Liver (tissue), 9 donors: ENCODE results near the gene ATG16L1. TPM values are rescaled to one million over a fixed set of nuclear protein-coding genes. Genes with fewer than 3 reads are reported as not detected.

ENCODE experiments used
- DNase-seq: peaks from one replicate; pipeline ENCODE4 v3.0.0-alpha.2; 2017; ENCODE audit warnings: low spot score
- H3K27ac ChIP-seq, 2 donors: one replicate each; pipeline ENCODE4 v1.7.0; 2013; ENCODE audit warnings: inconsistent platforms in 2 of 2, low read length in 2 of 2, control low read depth in 1 of 2, low read depth in 1 of 2, mild to moderate bottlenecking in 1 of 2
- H3K27me3 ChIP-seq, 4 donors: one replicate each; pipeline versions ENCODE4 v1.6.1 to v1.7.0; 2013; ENCODE audit warnings: low read length in 3 of 4, inconsistent platforms in 1 of 4, mild to moderate bottlenecking in 1 of 4, moderate library complexity in 1 of 4; ENCODE audit not compliant: control insufficient read depth in 4 of 4, insufficient read depth in 4 of 4
- H3K36me3 ChIP-seq, 4 donors: one replicate each; pipeline versions ENCODE4 v1.6.1 to v1.7.0; 2013; ENCODE audit warnings: low read length in 3 of 4, mild to moderate bottlenecking in 3 of 4, low read depth in 1 of 4, moderate library complexity in 1 of 4; ENCODE audit not compliant: control insufficient read depth in 4 of 4, insufficient read depth in 3 of 4
- H3K4me1 ChIP-seq, 4 donors: one replicate each; pipeline versions ENCODE4 v1.6.1 to v1.7.0; 2013; ENCODE audit warnings: low read length in 3 of 4, mild to moderate bottlenecking in 3 of 4, moderate library complexity in 1 of 4; ENCODE audit not compliant: control insufficient read depth in 4 of 4, insufficient read depth in 4 of 4
- H3K4me3 ChIP-seq, 3 donors: one replicate each; pipeline versions ENCODE4 v1.6.1 to v1.7.0; 2013; ENCODE audit warnings: low read length in 3 of 3, control low read depth in 1 of 3, low read depth in 1 of 3, mild to moderate bottlenecking in 1 of 3
- H3K9ac ChIP-seq, 2 donors: one replicate each; pipeline ENCODE4 v1.7.0; 2013; ENCODE audit warnings: low read length in 2 of 2, mild to moderate bottlenecking in 2 of 2, moderate library complexity in 2 of 2, control low read depth in 1 of 2, low read depth in 1 of 2
- H3K9me3 ChIP-seq, 4 donors: one replicate each; pipeline versions ENCODE4 v1.6.1 to v1.7.0; 2013; ENCODE audit warnings: low read length in 3 of 4; ENCODE audit not compliant: control insufficient read depth in 4 of 4
- EGR1 ChIP-seq, 2 donors: IDR thresholded peaks; 2 replicates each; pipeline ENCODE4 v1.6.1; 2016 to 2018; ENCODE audit warnings: antibody characterized with exemption in 2 of 2, low read depth in 2 of 2
- FOXA1 ChIP-seq: IDR thresholded peaks from 2 replicates; pipeline ENCODE4 v1.6.1; 2016; ENCODE audit warnings: antibody characterized with exemption
- FOXA2 ChIP-seq: IDR thresholded peaks from 2 replicates; pipeline ENCODE4 v1.6.1; 2016; ENCODE audit warnings: antibody characterized with exemption
- GABPA ChIP-seq, 2 donors: IDR thresholded peaks in 1 of 2; conservative IDR thresholded peaks in 1 of 2; 2 replicates each; pipeline ENCODE4 v1.6.1; 2016; ENCODE audit warnings: antibody characterized with exemption in 2 of 2, mild to moderate bottlenecking in 1 of 2, moderate library complexity in 1 of 2
- HNF4A ChIP-seq, 2 donors: conservative IDR thresholded peaks; 2 replicates each; pipeline ENCODE4 v1.6.1; 2016; ENCODE audit warnings: antibody characterized with exemption in 2 of 2, mild to moderate bottlenecking in 2 of 2
- HNF4G ChIP-seq: IDR thresholded peaks from 2 replicates; pipeline ENCODE4 v1.6.1; 2016; ENCODE audit warnings: antibody characterized with exemption
- JUND ChIP-seq, 2 donors: IDR thresholded peaks; 2 replicates each; pipeline ENCODE4 v1.6.1; 2016; ENCODE audit warnings: antibody characterized with exemption in 2 of 2
- NR2F2 ChIP-seq: IDR thresholded peaks from 2 replicates; pipeline ENCODE4 v1.6.1; 2016; ENCODE audit warnings: antibody characterized with exemption
- RAD21 ChIP-seq, 2 donors: IDR thresholded peaks; 2 replicates each; pipeline ENCODE4 v1.6.1; 2016; ENCODE audit warnings: antibody characterized with exemption in 2 of 2, mild to moderate bottlenecking in 2 of 2
- RXRA ChIP-seq, 2 donors: IDR thresholded peaks; 2 replicates each; pipeline ENCODE4 v1.6.1; 2017 to 2018; ENCODE audit warnings: antibody characterized with exemption in 2 of 2, mild to moderate bottlenecking in 1 of 2
- SP1 ChIP-seq: IDR thresholded peaks from 2 replicates; pipeline ENCODE4 v1.6.1; 2018; ENCODE audit warnings: antibody characterized with exemption, mild to moderate bottlenecking
- TAF1 ChIP-seq: conservative IDR thresholded peaks from 2 replicates; pipeline ENCODE4 v1.6.1; 2016; ENCODE audit warnings: antibody characterized with exemption, mild to moderate bottlenecking
- YY1 ChIP-seq: IDR thresholded peaks from 2 replicates; pipeline ENCODE4 v1.6.1; 2016; ENCODE audit warnings: antibody characterized with exemption, mild to moderate bottlenecking
- WGBS: extraction: QIAGEN DNeasy Blood & Tissue Kit; methylation state at CpG from one replicate; pipeline ENCODE4 v1.1.7; 2013; 5-methylcytosine and 5-hydroxymethylcytosine counted together
- polyA plus RNA-seq, 2 donors: library from polyadenylated mRNA; stranded (reverse) in 1 of 2; unstranded in 1 of 2; fragments of 200-250 nt in 1 of 2; fragments of >200 nt in 1 of 2; fragmentation: Nextera tagmentation in 1 of 2; extraction: Ambion mirVana in 1 of 2; gene quantifications; one replicate each; pipeline versions ENCODE4 v1.2.1 to v1.2.3, GENCODE V29; 2013 to 2015
- total RNA-seq, 2 donors: library from RNA; depleted of rRNA; stranded (reverse); fragments of >200 nt; gene quantifications; one replicate each; pipeline ENCODE4 v1.2.3, GENCODE V29; 2014
- TF ChIP-seq, protein P1 (sequence below): IDR thresholded peaks from 2 replicates; pipeline ENCODE4 v1.6.1; 2016; ENCODE audit warnings: antibody characterized with exemption
- TF ChIP-seq, protein P2 (sequence below): IDR thresholded peaks from 2 replicates; pipeline ENCODE4 v1.6.1; 2016; ENCODE audit warnings: antibody characterized with exemption, mild to moderate bottlenecking
- TF ChIP-seq, protein P3 (sequence below): IDR thresholded peaks from 2 replicates; pipeline ENCODE4 v1.6.1; 2016; ENCODE audit warnings: antibody characterized with exemption
- TF ChIP-seq, protein P4 (sequence below): IDR thresholded peaks from 2 replicates; pipeline ENCODE4 v1.6.1; 2016; ENCODE audit warnings: antibody characterized with exemption
- TF ChIP-seq, protein P5 (sequence below): fragments of 150-350 bp; IDR thresholded peaks from 2 replicates; pipeline ENCODE4 v1.5.1; 2017; ENCODE audit warnings: improper control_type of control experiment, low read depth, low read length; ENCODE audit not compliant: missing input control
- donor health status: healthy.
- donor health status: healthy.
- donor health status: healthy.
- donor health status: healthy.
- donor health status: healthy.

The ATG16L1 gene
- total and polyA plus RNA-seq, 4 donors: 6.4 to 22.8 (median 15.7) TPM

DNA sequence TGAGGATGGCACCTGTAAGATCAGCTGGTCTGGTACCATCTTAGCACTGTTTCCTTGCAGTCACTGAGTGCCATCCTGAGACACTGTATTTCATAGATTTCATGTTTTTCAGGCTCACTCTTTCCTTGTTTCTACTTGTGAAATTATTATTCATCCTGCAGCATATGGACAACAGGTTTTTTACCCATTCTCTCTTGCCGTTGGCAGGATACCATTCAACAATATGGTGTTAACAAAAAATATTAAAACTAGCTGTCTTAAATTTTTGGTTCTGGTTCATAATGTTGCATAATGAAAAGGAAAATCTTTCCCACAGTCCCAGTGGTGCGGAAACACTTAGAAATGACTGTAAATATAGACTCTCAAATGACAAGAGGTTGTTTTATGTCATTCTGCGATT lies 23.1 kb upstream of the ATG16L1 start:
- no peaks in the 10 kb centered on the region for H3K9me3 ChIP-seq
- no peak overlapping the region for H3K27ac ChIP-seq
- H3K36me3 ChIP-seq: no peaks in the 10 kb centered on the region
- no peak overlapping the region for H3K9ac ChIP-seq
- 89% methylated on average over 3 of the region's 3 CpGs for WGBS
- H3K4me3 ChIP-seq: no peak overlapping the region
- H3K4me1 ChIP-seq: no peaks in the 10 kb centered on the region
- H3K27me3 ChIP-seq: no peaks in the 10 kb centered on the region
- TF ChIP-seq FOXA2 (no peak), GABPA (IDR thresholded peaks at IDR 0.05 in 1 of 2, conservative IDR thresholded peaks at IDR 0.05 in 1 of 2) (no peak), NR2F2 (no peak), FOXA1 (no peak), EGR1 (IDR thresholded peaks at IDR 0.05; ENCODE audit: low read depth in 2 of 2) (no peak), RXRA (IDR thresholded peaks at IDR 0.05) (no peak), JUND (IDR thresholded peaks at IDR 0.05) (no peak), RAD21 (IDR thresholded peaks at IDR 0.05) (no peak), HNF4A (conservative IDR thresholded peaks at IDR 0.05) (no peak), SP1 (no peak), YY1 (no peak), HNF4G (no peak), TAF1 (no peak)
- TF ChIP-seq, protein P1, sequence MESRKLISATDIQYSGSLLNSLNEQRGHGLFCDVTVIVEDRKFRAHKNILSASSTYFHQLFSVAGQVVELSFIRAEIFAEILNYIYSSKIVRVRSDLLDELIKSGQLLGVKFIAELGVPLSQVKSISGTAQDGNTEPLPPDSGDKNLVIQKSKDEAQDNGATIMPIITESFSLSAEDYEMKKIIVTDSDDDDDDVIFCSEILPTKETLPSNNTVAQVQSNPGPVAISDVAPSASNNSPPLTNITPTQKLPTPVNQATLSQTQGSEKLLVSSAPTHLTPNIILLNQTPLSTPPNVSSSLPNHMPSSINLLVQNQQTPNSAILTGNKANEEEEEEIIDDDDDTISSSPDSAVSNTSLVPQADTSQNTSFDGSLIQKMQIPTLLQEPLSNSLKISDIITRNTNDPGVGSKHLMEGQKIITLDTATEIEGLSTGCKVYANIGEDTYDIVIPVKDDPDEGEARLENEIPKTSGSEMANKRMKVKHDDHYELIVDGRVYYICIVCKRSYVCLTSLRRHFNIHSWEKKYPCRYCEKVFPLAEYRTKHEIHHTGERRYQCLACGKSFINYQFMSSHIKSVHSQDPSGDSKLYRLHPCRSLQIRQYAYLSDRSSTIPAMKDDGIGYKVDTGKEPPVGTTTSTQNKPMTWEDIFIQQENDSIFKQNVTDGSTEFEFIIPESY: no peak
- TF ChIP-seq, protein P2, sequence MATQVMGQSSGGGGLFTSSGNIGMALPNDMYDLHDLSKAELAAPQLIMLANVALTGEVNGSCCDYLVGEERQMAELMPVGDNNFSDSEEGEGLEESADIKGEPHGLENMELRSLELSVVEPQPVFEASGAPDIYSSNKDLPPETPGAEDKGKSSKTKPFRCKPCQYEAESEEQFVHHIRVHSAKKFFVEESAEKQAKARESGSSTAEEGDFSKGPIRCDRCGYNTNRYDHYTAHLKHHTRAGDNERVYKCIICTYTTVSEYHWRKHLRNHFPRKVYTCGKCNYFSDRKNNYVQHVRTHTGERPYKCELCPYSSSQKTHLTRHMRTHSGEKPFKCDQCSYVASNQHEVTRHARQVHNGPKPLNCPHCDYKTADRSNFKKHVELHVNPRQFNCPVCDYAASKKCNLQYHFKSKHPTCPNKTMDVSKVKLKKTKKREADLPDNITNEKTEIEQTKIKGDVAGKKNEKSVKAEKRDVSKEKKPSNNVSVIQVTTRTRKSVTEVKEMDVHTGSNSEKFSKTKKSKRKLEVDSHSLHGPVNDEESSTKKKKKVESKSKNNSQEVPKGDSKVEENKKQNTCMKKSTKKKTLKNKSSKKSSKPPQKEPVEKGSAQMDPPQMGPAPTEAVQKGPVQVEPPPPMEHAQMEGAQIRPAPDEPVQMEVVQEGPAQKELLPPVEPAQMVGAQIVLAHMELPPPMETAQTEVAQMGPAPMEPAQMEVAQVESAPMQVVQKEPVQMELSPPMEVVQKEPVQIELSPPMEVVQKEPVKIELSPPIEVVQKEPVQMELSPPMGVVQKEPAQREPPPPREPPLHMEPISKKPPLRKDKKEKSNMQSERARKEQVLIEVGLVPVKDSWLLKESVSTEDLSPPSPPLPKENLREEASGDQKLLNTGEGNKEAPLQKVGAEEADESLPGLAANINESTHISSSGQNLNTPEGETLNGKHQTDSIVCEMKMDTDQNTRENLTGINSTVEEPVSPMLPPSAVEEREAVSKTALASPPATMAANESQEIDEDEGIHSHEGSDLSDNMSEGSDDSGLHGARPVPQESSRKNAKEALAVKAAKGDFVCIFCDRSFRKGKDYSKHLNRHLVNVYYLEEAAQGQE: no peak
- TF ChIP-seq, protein P3, sequence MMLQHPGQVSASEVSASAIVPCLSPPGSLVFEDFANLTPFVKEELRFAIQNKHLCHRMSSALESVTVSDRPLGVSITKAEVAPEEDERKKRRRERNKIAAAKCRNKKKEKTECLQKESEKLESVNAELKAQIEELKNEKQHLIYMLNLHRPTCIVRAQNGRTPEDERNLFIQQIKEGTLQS: no peak
- TF ChIP-seq, protein P4, sequence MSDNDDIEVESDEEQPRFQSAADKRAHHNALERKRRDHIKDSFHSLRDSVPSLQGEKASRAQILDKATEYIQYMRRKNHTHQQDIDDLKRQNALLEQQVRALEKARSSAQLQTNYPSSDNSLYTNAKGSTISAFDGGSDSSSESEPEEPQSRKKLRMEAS: no peak
- TF ChIP-seq, protein P5, sequence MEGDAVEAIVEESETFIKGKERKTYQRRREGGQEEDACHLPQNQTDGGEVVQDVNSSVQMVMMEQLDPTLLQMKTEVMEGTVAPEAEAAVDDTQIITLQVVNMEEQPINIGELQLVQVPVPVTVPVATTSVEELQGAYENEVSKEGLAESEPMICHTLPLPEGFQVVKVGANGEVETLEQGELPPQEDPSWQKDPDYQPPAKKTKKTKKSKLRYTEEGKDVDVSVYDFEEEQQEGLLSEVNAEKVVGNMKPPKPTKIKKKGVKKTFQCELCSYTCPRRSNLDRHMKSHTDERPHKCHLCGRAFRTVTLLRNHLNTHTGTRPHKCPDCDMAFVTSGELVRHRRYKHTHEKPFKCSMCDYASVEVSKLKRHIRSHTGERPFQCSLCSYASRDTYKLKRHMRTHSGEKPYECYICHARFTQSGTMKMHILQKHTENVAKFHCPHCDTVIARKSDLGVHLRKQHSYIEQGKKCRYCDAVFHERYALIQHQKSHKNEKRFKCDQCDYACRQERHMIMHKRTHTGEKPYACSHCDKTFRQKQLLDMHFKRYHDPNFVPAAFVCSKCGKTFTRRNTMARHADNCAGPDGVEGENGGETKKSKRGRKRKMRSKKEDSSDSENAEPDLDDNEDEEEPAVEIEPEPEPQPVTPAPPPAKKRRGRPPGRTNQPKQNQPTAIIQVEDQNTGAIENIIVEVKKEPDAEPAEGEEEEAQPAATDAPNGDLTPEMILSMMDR: no peak
- no peak for DNase-seq
